Midbrain (tissue), 1 donor: ENCODE data around the gene F12.
"Not testable (repeated sequence)": the region's sequence is repeated elsewhere in the genome, so short reads cannot be mapped to it uniquely, and the experiment has no call there.

Source experiments
- DNase-seq: peaks from one replicate; lab custom pipeline; 2025; lab: John Stamatoyannopoulos, UW

The F12 gene

GRCh38 chr5:177432143-177432838, 22.9 kb upstream of the F12 start:
- DNase-seq: peak; percentile 48

GRCh38 chr5:177431317-177432142, 22.2 kb upstream of the F12 start:
- DNase-seq: no peak

GRCh38 chr5:177430972-177431316, 21.6 kb upstream of the F12 start:
- DNase-seq: no peak

GRCh38 chr5:177430140-177430951, 21.0 kb upstream of the F12 start:
- DNase-seq: no peak

- DNase-seq: peak; percentile 34
Observed at GRCh38 chr5:177429248-177430040, 20.1 kb upstream of the F12 start.

GRCh38 chr5:177428574-177429217, 19.3 kb upstream of the F12 start:
- no peak for DNase-seq

GRCh38 chr5:177427919-177428573, 18.7 kb upstream of the F12 start:
- no peak for DNase-seq

GRCh38 chr5:177427211-177427822, 18.0 kb upstream of the F12 start:
- DNase-seq: no peak

GRCh38 chr5:177426566-177427210, 17.3 kb upstream of the F12 start, which contains the start of gene GRK6:
Gene GRK6 (plus strand): TSS chr5:177426676. CDS start chr5:177426846, 170 bp downstream.
- DNase-seq: no peak

GRCh38 chr5:177425801-177426565, 16.6 kb upstream of the F12 start:
- peak; percentile 99 for DNase-seq

GRCh38 chr5:177425196-177425800, 15.9 kb upstream of the F12 start:
- DNase-seq: no peak

GRCh38 chr5:177423671-177424070, 14.3 kb upstream of the F12 start:
- no peak for DNase-seq

- DNase-seq: no peak
Observed at GRCh38 chr5:177421062-177421798, 11.9 kb upstream of the F12 start.

- not testable (repeated sequence) for DNase-seq
Observed at GRCh38 chr5:177420472-177420871, 11.1 kb upstream of the F12 start.

- no peak for DNase-seq
Observed at GRCh38 chr5:177419046-177419445, 9.7 kb upstream of the F12 start.

GRCh38 chr5:177417081-177417480, 7.7 kb upstream of the F12 start:
- DNase-seq: not testable (repeated sequence)

GRCh38 chr5:177414481-177414880, 5.1 kb upstream of the F12 start:
- DNase-seq: no peak
